ENCODE results near the gene CRB3. TPM values are rescaled to one million over a fixed set of nuclear protein-coding genes. Genes with fewer than 3 reads are reported as not detected.

CRB3 gene
- total and polyA plus RNA-seq, 2 of the 8 experiments (the other 6 are each of a cell fraction or from before 2014, with no cell fraction given) = 21.1 to 24.6 TPM

GRCh38 chr19:6480848-6481415, 16.9 kb downstream of the CRB3 start:
- Histone ChIP-seq H3K14ac (ENCODE audit: insufficient read length) (no peak overlapping the region), H3K4me3 (ENCODE audit: extremely low read depth in 1 of 4, insufficient read depth in 2 of 4, low read depth in 3 of 4, low read length in 4 of 4) (no peak overlapping the region), H3K4ac (replicated peaks; ENCODE audit: insufficient read length, low read depth, low read length) (no peak overlapping the region), H3K79me2 (ENCODE audit: control insufficient read depth in 1 of 2, insufficient read depth in 2 of 2, low read length in 2 of 2) (no peaks in the 10 kb centered on the region), H2AFZ (ENCODE audit: low read length) (no peak overlapping the region), H2BK5ac (ENCODE audit: low read depth, low read length) (peak overlapping the region; percentile 75; the same call in 1 of the 2 replicates), H2BK15ac (ENCODE audit: low read length) (0 out of 2 replicates have a peak overlapping the region, but pooled peaks have one; percentile 92), H4K8ac (ENCODE audit: extremely low read depth, insufficient read depth, low read length) (no peak overlapping the region; the same call in 1 of the 2 replicates), H2BK12ac (ENCODE audit: low read depth, low read length) (peak overlapping the region; percentile 87; the same call in 1 of the 2 replicates), H3K56ac (replicated peaks; ENCODE audit: insufficient read length, low read depth, low read length) (no peak overlapping the region), H3K4me1 (replicated peaks in 1 of 4; ENCODE audit: control insufficient read depth in 3 of 4, insufficient read depth in 4 of 4, low read length in 3 of 4) (peaks cover 0 to 11% (median 7%) of the 10 kb centered on the region in 4 experiments; a peak in 5 of 7 replicates), H3K27me3 (replicated peaks in 1 of 4; ENCODE audit: control insufficient read depth in 3 of 4, extremely low read depth in 1 of 4, insufficient read depth in 3 of 4, low read length in 3 of 4) (peaks cover 0 to 4% (median 0%) of the 10 kb centered on the region in 4 experiments; a peak in 1 of 7 replicates), H3K9ac (replicated peaks in 1 of 4; ENCODE audit: extremely low read depth in 1 of 4, low read depth in 3 of 4, low read length in 3 of 4) (no peak overlapping the region; a peak in 2 of 7 replicates), H4K20me1 (replicated peaks in 1 of 2; ENCODE audit: control insufficient read depth in 1 of 2, insufficient read depth in 2 of 2, low read length in 2 of 2) (peaks cover 0 to 3% of the 10 kb centered on the region in 2 experiments), H3K36me3 (ENCODE audit: control insufficient read depth in 2 of 4, insufficient read depth in 4 of 4, low read length in 3 of 4) (no peaks in the 10 kb centered on the region), H2BK20ac (ENCODE audit: low read length) (no peak overlapping the region), H3K27ac (ENCODE audit: low read depth, low read length) (no peak overlapping the region), H3K18ac (ENCODE audit: extremely low read depth, low read length) (0 out of 2 replicates have a peak overlapping the region, but pooled peaks have one; percentile 32), H3K23ac (ENCODE audit: insufficient read length) (no peak overlapping the region), H4K5ac (ENCODE audit: insufficient read length, low read depth, low read length) (no peak overlapping the region), H3K23me2 (ENCODE audit: low read depth, low read length) (peaks cover 6% of the 10 kb centered on the region; the same call in 1 of the 2 replicates), H2BK120ac (replicated peaks; ENCODE audit: low read depth, low read length) (no peak overlapping the region), H3K9me3 (ENCODE audit: insufficient read depth in 2 of 2, low read depth in 1 of 2, low read length in 1 of 2) (no peaks in the 10 kb centered on the region), H3K4me2 (ENCODE audit: insufficient read depth in 1 of 2, low read depth in 2 of 2, low read length in 2 of 2) (no peak overlapping the region), H4K91ac (replicated peaks; ENCODE audit: insufficient read length, low read length) (peak overlapping the region; percentile 4), H3K79me1 (ENCODE audit: low read depth, low read length) (no peaks in the 10 kb centered on the region), H2AK5ac (ENCODE audit: low read depth, low read length) (no peak overlapping the region)
- DNase-seq (ENCODE audit: low read depth in 1 of 2, low spot score in 2 of 2) (no peak), FAIRE-seq (no peak)
- TF ChIP-seq SIX5 (IDR thresholded peaks at IDR 0.05; ENCODE audit: low read depth, low read length) (no peak), CHD1 (IDR thresholded peaks at IDR 0.05; ENCODE audit: low read depth, low read length) (no peak), MAX (IDR thresholded peaks at IDR 0.05) (no peak), SIN3A (conservative IDR thresholded peaks at IDR 0.05 in 1 of 2, IDR thresholded peaks at IDR 0.05 in 1 of 2; ENCODE audit: low read depth in 1 of 2, low read length in 2 of 2) (no peak), TBP (IDR thresholded peaks at IDR 0.05; ENCODE audit: low read depth, low read length) (no peak), SP1 (IDR thresholded peaks at IDR 0.05; ENCODE audit: low read depth, low read length) (no peak), ASH2L (IDR thresholded peaks at IDR 0.05; ENCODE audit: low read length) (no peak)
- POLR2A ChIA-PET (ENCODE audit: partially characterized antibody) = no interaction called here
- CTCF ChIA-PET (ENCODE audit: partially characterized antibody) = interaction anchor here (0.6 to 3.8 kb wide), 17 partner anchors 8 to 289 kb away, joined by 3 to 30 read pairs (median 4); partner anchors contain the start of genes ACER1, CRB3 and TUBB4A
- 87% methylated on average over 9 of the region's 10 CpGs; no CpG with 5 or more reads in 1 of the 2 experiments for WGBS, 2 experiments (ENCODE audit: extremely low coverage in 1 of 2, insufficient coverage in 1 of 2, insufficient read length in 1 of 2, insufficient replicate concordance in 2 of 2, low coverage in 1 of 2, low lambda C conversion rate in 2 of 2, missing lambda C conversion rate in 1 of 2)

Measured in H1 (cell line).